NT2/D1 (cell line): ENCODE results near the gene PLCD1.
"Not testable (repeated sequence)": the region's sequence is repeated elsewhere in the genome, so short reads cannot be mapped to it uniquely, and the experiment has no call there.

Experiments used
- DNase-seq: peaks from one replicate; pipeline ENCODE4 v3.0.0-alpha.2; 2011; ENCODE audit warnings: low read depth, low spot score
- H3K27me3 ChIP-seq: 2 replicates; pipeline ENCODE4 v1.6.0; 2011; ENCODE audit warnings: mild to moderate bottlenecking; ENCODE audit not compliant: insufficient read length, insufficient read depth
- H3K36me3 ChIP-seq: 2 replicates; pipeline ENCODE4 v1.6.1; 2011; ENCODE audit warnings: mild to moderate bottlenecking, low read length, mixed read lengths; ENCODE audit not compliant: insufficient read depth, insufficient read length
- H3K4me1 ChIP-seq: 2 replicates; pipeline ENCODE4 v1.5.1; 2011; ENCODE audit not compliant: insufficient read depth, insufficient read length
- H3K4me3 ChIP-seq: 2 replicates; pipeline ENCODE4 v1.5.1; 2011; ENCODE audit warnings: low read depth; ENCODE audit not compliant: insufficient read length
- H3K9ac ChIP-seq: 2 replicates; pipeline ENCODE4 v1.6.0; 2011; ENCODE audit warnings: low read depth; ENCODE audit not compliant: insufficient read length
- H3K9me3 ChIP-seq: 2 replicates; pipeline ENCODE4 v1.5.1; 2011; ENCODE audit warnings: mild to moderate bottlenecking, low read length; ENCODE audit not compliant: insufficient read depth
- SUZ12 ChIP-seq: IDR thresholded peaks from 2 replicates; pipeline ENCODE4 v1.6.1; 2011; ENCODE audit not compliant: insufficient read length, insufficient read depth; ENCODE audit errors: extremely low read depth
- YY1 ChIP-seq: IDR thresholded peaks from 2 replicates; pipeline ENCODE4 v1.6.1; 2011; ENCODE audit not compliant: insufficient read length, insufficient read depth
- ZNF274 ChIP-seq: IDR thresholded peaks from 2 replicates; pipeline ENCODE4 v1.6.1; 2011; ENCODE audit warnings: mild to moderate bottlenecking, low read depth, low read length

Gene PLCD1

GRCh38 chr3:38029400-38030125 lies at the start of gene PLCD1:
Gene PLCD1, minus strand, starts transcription at chr3:38029642. Its CDS starts 103 bp downstream, at chr3:38029539.
- H3K9ac ChIP-seq, result peak within 1 kb of the TSS; percentile 79
- H3K4me3 ChIP-seq, result peak within 1 kb of the TSS; percentile 69
- DNase-seq, result no peak

GRCh38 chr3:38077073-38077472 lies 47.6 kb upstream of the PLCD1 start:
- H3K36me3 ChIP-seq, H3K27me3 ChIP-seq, H3K9ac ChIP-seq, H3K9me3 ChIP-seq, H3K4me3 ChIP-seq, DNase-seq, H3K4me1 ChIP-seq: not testable (repeated sequence)

More at GRCh38 chr3:38029400-38030125, at the start of gene PLCD1:
- Histone ChIP-seq H3K9me3 (no peaks in the 10 kb centered on the region), H3K27me3 (peaks cover 68% of the 10 kb centered on the region), H3K36me3 (no peaks in the 10 kb centered on the region), H3K4me1 (peaks cover 19% of the 10 kb centered on the region)
- TF ChIP-seq ZNF274, result no peak
- no peak for TF ChIP-seq YY1
- no peak for TF ChIP-seq SUZ12

- DNase-seq, result no peak
- Histone ChIP-seq H3K4me1 (no peaks in the 10 kb centered on the region), H3K9me3 (peaks cover 14% of the 10 kb centered on the region), H3K9ac (no peak overlapping the region), H3K36me3 (no peaks in the 10 kb centered on the region), H3K4me3 (no peak overlapping the region), H3K27me3 (no peaks in the 10 kb centered on the region)
- TF ChIP-seq YY1 (no peak), ZNF274 (no peak), SUZ12 (no peak)
Measured at GRCh38 chr3:38070013-38070412, 40.6 kb upstream of the PLCD1 start.

DNA sequence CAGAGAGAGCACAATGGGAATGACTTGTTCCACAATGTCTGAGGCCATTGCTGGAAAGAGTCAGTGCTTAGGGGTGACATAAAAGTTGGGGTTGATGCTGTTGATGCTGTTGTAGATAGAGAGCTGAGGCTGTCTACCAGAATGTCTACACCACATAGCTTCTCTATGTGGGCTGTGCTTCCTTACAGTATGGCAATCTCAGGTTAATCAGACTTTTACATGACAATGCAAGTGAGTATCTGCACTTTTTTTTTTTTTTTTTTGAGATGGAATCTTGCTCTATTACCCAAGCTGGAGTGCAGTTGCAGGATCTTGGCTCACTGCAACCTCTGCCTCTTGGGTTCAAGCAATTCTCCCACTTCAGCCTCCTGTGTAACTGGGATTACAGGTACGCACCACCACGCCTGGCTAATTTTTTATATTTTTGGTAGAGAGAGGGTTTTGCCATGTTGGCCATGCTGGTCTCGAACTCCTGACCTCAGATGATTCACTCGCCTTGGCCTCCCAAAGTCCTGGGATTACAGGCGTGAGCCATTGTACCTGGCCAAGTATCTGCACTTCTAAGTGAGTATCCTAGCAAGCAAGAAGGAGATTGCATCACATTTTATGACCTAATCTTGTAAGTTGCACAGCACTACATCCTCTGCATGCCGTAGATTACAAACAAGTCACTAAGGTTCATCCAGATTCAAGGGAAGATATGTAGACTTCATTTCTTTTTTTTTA lies 38.2 kb upstream of the PLCD1 start:
- TF ChIP-seq YY1, result no peak
- no peak for TF ChIP-seq ZNF274
- no peak for TF ChIP-seq SUZ12
- DNase-seq, result no peak
- Histone ChIP-seq H3K4me1 (no peaks in the 10 kb centered on the region), H3K9ac (no peak overlapping the region), H3K9me3 (peaks cover 16% of the 10 kb centered on the region), H3K36me3 (no peaks in the 10 kb centered on the region), H3K27me3 (no peaks in the 10 kb centered on the region), H3K4me3 (no peak overlapping the region)

- not testable (repeated sequence) for H3K27me3 ChIP-seq, H3K9ac ChIP-seq, H3K36me3 ChIP-seq, H3K4me3 ChIP-seq, DNase-seq, H3K4me1 ChIP-seq
- peaks cover 16% of the 10 kb centered on the region for H3K9me3 ChIP-seq
Measured at GRCh38 chr3:38064453-38064852, 35.0 kb upstream of the PLCD1 start.

DNA sequence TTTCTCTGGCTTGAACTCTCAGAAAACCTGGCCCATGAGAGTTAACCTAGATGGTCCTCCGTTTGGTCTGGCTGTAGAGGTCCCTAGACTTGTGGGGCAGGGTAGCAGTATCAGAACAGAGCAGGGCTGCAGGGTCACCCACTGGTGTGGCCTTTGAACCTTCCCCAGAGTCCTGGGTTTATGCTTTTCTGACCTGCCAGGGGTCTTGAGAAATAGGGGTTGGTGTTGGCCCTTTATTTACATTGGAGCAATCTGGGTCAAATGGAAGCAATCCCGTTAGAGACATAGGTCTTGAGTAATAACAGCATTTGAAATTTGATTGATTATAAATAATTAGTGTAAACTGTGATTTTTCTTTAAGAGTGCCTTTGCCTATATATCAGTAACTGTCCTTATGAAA lies 33.4 kb upstream of the PLCD1 start:
- no peak for TF ChIP-seq YY1
- no peak for TF ChIP-seq ZNF274
- TF ChIP-seq SUZ12, result no peak
- Histone ChIP-seq H3K9me3 (peaks cover 16% of the 10 kb centered on the region), H3K9ac (no peak overlapping the region), H3K4me3 (no peak overlapping the region), H3K4me1 (no peaks in the 10 kb centered on the region), H3K27me3 (no peaks in the 10 kb centered on the region), H3K36me3 (no peaks in the 10 kb centered on the region)
- no peak for DNase-seq

GRCh38 chr3:38059591-38059990 lies 30.1 kb upstream of the PLCD1 start:
- Histone ChIP-seq H3K4me3 (no peak overlapping the region), H3K9me3 (peaks cover 3% of the 10 kb centered on the region; the same call in 1 of the 2 replicates), H3K9ac (no peak overlapping the region), H3K36me3 (no peaks in the 10 kb centered on the region), H3K4me1 (no peaks in the 10 kb centered on the region), H3K27me3 (no peaks in the 10 kb centered on the region)
- TF ChIP-seq SUZ12 (no peak), YY1 (no peak), ZNF274 (no peak)
- no peak for DNase-seq
